Measurements from ENCODE around the gene GPC4.

DNA sequence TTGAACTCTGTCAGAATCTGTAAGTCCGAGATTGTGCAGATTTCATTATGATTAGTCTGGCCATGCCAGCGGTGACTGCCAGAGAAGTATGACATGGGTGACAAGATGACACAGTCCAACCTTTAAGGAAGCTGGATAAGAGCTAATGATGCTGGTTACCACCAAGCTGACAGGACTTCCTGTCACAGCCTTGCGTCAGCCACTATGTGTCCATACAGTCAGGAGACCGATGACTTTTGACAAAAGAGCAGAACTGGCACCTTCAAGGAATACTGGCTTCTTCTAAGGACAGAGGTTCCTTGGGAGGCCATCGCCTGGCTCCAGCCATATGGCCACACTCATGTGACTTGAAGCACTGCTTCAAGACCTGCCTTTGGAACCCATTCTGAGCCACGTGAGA, 129.9 kb downstream of the GPC4 start:
- TF ChIP-seq, protein P1, sequence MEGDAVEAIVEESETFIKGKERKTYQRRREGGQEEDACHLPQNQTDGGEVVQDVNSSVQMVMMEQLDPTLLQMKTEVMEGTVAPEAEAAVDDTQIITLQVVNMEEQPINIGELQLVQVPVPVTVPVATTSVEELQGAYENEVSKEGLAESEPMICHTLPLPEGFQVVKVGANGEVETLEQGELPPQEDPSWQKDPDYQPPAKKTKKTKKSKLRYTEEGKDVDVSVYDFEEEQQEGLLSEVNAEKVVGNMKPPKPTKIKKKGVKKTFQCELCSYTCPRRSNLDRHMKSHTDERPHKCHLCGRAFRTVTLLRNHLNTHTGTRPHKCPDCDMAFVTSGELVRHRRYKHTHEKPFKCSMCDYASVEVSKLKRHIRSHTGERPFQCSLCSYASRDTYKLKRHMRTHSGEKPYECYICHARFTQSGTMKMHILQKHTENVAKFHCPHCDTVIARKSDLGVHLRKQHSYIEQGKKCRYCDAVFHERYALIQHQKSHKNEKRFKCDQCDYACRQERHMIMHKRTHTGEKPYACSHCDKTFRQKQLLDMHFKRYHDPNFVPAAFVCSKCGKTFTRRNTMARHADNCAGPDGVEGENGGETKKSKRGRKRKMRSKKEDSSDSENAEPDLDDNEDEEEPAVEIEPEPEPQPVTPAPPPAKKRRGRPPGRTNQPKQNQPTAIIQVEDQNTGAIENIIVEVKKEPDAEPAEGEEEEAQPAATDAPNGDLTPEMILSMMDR (conservative IDR thresholded peaks at IDR 0.05 in 1 of 2, IDR thresholded peaks at IDR 0.05 in 1 of 2; ENCODE audit: low read depth in 1 of 2, low read length in 2 of 2), result no peak
- no peak for TF ChIP-seq EZH2 (IDR thresholded peaks at IDR 0.05; ENCODE audit: low read length, missing control alignments)

All from fibroblast of lung (primary cell).